HepG2 (cell line): ENCODE measurements around the gene PPP1R9A. TPM values are rescaled to one million over a fixed set of nuclear protein-coding genes. Genes with fewer than 3 reads are reported as not detected.

Experiments
- ARID5B ChIP-seq: IDR thresholded peaks from 2 replicates; pipeline ENCODE4 v1.4.0; 2020; ENCODE audit warnings: mild to moderate bottlenecking, missing genetic modification reagents
- HDAC1 ChIP-seq: sonication (generic); formaldehyde crosslinking; IDR thresholded peaks from 2 replicates; pipeline ENCODE4 v1.5.1; 2020; ENCODE audit warnings: mild to moderate bottlenecking, missing genetic modification reagents
- HNF4A ChIP-seq: sonication (generic); formaldehyde crosslinking; IDR thresholded peaks from 2 replicates; pipeline ENCODE4 v1.4.0; 2020; ENCODE audit warnings: missing genetic modification reagents
- XBP1 ChIP-seq: sonication (generic); formaldehyde crosslinking; IDR thresholded peaks from 2 replicates; pipeline ENCODE4 v1.5.0; 2020; ENCODE audit warnings: missing genetic modification reagents
- YY1 ChIP-seq: IDR thresholded peaks from 2 replicates; pipeline ENCODE4 v1.6.1; 2011; ENCODE audit warnings: low read length, low read depth, moderate library complexity, mild to moderate bottlenecking; ENCODE audit not compliant: insufficient read depth, insufficient replicate concordance
- ZNF318 ChIP-seq: sonication (generic); formaldehyde crosslinking; IDR thresholded peaks from 2 replicates; pipeline ENCODE4 v1.4.0; 2020; ENCODE audit warnings: mild to moderate bottlenecking, missing genetic modification reagents
- polyA plus RNA-seq, 8 experiments: library from polyadenylated mRNA; depleted of rRNA in 3 of 8; stranded (reverse) in 7 of 8; unstranded in 1 of 8; fragments of >200 nt; fragmentation: Illumina TruSeq in 4 of 8; extraction: Trizol in 4 of 8; gene quantifications; 2 replicates each; pipeline versions ENCODE4 v1.2.1 to v1.2.3, GENCODE V29; 2011 to 2016; ENCODE audit warnings: low read depth in 4 of 8, missing spikeins in 1 of 8, mixed read lengths in 1 of 8; ENCODE audit not compliant: insufficient read depth in 1 of 8
- total RNA-seq, 5 experiments: library from RNA; depleted of rRNA; stranded (reverse); fragments of >200 nt; fragmentation: Illumina TruSeq; extraction: Trizol; gene quantifications; 2 replicates each; pipeline ENCODE4 v1.2.3, GENCODE V29; 2016; ENCODE audit warnings: low read depth in 1 of 5

PPP1R9A gene
- total and polyA plus RNA-seq, 2 of the 13 experiments (the other 11 are each of a cell fraction or from before 2014, with no cell fraction given), result 11.4 to 31.9 TPM

- TF ChIP-seq ZNF318 (CRISPR knock-in tag) (no peak), HDAC1 (no peak), HNF4A (CRISPR knock-in tag) (peak; percentile 33; the same call in 1 of the 2 replicates), YY1 (no peak), ARID5B (CRISPR knock-in tag) (0 out of 2 replicates have a peak, but pooled peaks have one; percentile 8), XBP1 (no peak)
Observed at GRCh38 chr7:94995921-94996320, 88.5 kb downstream of the PPP1R9A start (continued).
